ENCODE measurements around the gene GPX4.

GPX4 gene

GRCh38 chr19:1068009-1069001, 35.5 kb upstream of the GPX4 start:
- no peak for DNase-seq (ENCODE audit: low read depth)

- no peak for DNase-seq (ENCODE audit: low read depth)
Observed at GRCh38 chr19:1069009-1069779, 34.6 kb upstream of the GPX4 start.

GRCh38 chr19:1070576-1070930, 33.2 kb upstream of the GPX4 start:
- no peak for DNase-seq (ENCODE audit: low read depth)

- DNase-seq (ENCODE audit: low read depth), result no peak
Observed at GRCh38 chr19:1070931-1071791, 32.6 kb upstream of the GPX4 start.

GRCh38 chr19:1072371-1073015, 31.3 kb upstream of the GPX4 start:
- no peak for DNase-seq (ENCODE audit: low read depth)

GRCh38 chr19:1073063-1073955, 30.5 kb upstream of the GPX4 start:
- no peak for DNase-seq (ENCODE audit: low read depth)

GRCh38 chr19:1073956-1074517, 29.8 kb upstream of the GPX4 start:
- DNase-seq (ENCODE audit: low read depth), result no peak

GRCh38 chr19:1074544-1075283, 29.1 kb upstream of the GPX4 start:
- no peak for DNase-seq (ENCODE audit: low read depth)

GRCh38 chr19:1076046-1076386, 27.8 kb upstream of the GPX4 start:
- no peak for DNase-seq (ENCODE audit: low read depth)

GRCh38 chr19:1076951-1077350, 26.8 kb upstream of the GPX4 start:
- DNase-seq (ENCODE audit: low read depth), result no peak

GRCh38 chr19:1079566-1080111, 24.2 kb upstream of the GPX4 start:
- no peak for DNase-seq (ENCODE audit: low read depth)

- DNase-seq (ENCODE audit: low read depth), result no peak
Observed at GRCh38 chr19:1080360-1081161, 23.2 kb upstream of the GPX4 start.

GRCh38 chr19:1081301-1082164, 22.3 kb upstream of the GPX4 start:
- DNase-seq (ENCODE audit: low read depth), result no peak

- DNase-seq (ENCODE audit: low read depth), result no peak
Observed at GRCh38 chr19:1082165-1082927, 21.4 kb upstream of the GPX4 start.

GRCh38 chr19:1082928-1083816, 20.6 kb upstream of the GPX4 start:
- no peak for DNase-seq (ENCODE audit: low read depth)
